TTC549 (cell line): ENCODE data around the gene BCKDK.

Experiments
- FAIRE-seq: peaks from 2 replicates; lab custom pipeline; 2012; peaks lifted over from hg19 to GRCh38; lab: Jason Lieb, UNC

BCKDK gene

GRCh38 chr16:31080035-31080629 is 28.1 kb upstream of the BCKDK start:
- FAIRE-seq: no peak

DNA sequence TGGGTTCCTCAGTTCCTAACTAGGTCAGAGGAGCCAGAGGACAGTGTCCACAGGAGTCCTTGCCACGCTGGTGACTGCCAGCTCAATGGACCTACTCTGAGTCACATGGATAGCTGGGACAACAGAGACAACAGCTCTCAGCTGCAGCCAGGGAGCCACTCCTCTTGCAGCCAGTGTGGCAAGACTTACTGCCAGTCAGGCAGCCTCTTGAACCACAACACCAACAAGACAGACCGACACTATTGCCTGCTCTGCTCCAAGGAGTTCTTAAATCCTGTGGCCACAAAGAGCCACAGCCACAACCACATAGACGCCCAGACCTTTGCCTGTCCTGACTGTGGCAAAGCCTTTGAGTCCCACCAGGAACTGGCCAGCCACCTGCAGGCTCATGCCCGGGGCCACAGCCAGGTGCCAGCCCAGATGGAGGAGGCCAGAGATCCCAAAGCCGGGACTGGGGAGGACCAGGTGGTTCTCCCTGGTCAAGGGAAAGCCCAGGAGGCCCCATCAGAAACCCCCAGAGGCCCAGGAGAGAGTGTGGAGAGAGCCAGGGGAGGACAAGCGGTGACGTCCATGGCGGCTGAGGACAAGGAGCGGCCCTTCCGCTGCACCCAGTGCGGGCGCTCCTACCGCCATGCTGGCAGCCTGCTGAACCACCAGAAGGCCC is 27.3 kb upstream of the BCKDK start:
- no peak for FAIRE-seq

DNA sequence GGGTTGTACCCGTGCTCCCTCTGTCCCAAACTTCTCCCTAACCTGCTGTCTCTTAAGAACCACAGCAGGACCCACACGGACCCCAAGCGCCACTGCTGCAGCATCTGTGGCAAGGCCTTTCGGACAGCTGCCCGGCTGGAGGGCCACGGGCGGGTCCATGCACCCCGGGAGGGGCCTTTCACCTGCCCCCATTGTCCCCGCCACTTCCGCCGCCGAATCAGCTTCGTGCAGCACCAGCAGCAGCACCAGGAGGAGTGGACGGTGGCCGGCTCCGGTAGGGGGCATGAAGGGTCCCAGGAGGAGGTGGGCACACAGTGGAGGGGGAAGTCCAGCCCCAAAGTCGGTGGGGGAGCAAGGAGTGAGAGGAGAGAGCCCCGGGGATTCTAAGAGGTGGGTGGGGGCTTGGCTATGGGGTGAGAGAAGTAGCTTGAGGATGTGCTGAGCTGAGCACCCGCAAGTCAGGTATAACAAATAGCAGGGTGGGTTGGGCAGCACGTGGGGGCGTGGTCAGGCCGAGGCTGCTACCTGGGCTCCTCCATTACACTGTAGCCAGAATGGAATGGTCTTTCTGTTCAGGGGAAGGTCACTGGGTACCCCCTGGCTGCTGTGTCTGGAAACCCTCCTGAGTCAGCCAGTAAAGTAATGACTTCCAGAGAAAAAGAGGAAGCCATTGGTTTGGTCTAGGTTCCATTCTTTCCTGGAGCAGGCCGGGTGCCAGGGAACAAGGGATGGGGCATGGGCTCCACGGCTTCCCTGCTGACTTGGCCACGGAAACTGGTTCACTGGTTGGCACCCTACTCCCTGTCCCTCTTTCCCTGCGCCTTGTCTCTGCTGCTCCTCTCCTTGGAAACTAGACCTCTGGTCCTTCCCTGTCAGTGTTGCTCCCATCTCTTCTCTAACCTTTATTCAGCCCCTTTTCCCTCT is 26.5 kb upstream of the BCKDK start:
- no peak for FAIRE-seq

- FAIRE-seq: no peak
Observed at GRCh38 chr16:31082368-31083045, 25.7 kb upstream of the BCKDK start.

DNA sequence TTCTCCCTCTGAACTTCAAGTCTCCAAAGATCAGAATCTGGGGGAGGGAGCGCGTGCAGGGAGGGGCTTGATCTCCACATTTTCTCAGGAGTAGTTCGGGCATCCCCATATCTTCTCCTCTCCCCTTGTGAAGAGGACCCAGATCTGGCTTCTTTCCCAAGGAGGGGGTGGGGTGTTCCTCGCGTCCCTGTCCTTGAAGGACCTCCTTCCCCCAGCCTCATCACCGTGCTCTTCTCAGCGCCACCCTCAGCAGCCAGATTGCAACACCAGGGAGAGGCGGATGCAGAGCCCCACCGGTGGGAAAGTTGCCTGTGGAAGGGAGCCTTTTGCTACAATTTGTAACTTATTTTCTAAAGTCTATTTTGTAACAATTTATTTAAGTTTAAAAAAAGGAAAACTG is 25.1 kb upstream of the BCKDK start:
- no peak for FAIRE-seq

- no peak for FAIRE-seq
Observed at GRCh38 chr16:31083556-31083955, 24.6 kb upstream of the BCKDK start.

- no peak for FAIRE-seq
Observed at GRCh38 chr16:31083981-31084380, 24.2 kb upstream of the BCKDK start.

- no peak for FAIRE-seq
Observed at GRCh38 chr16:31084584-31085302, 23.4 kb upstream of the BCKDK start.

- no peak for FAIRE-seq
Observed at GRCh38 chr16:31085411-31085810, 22.8 kb upstream of the BCKDK start.

DNA sequence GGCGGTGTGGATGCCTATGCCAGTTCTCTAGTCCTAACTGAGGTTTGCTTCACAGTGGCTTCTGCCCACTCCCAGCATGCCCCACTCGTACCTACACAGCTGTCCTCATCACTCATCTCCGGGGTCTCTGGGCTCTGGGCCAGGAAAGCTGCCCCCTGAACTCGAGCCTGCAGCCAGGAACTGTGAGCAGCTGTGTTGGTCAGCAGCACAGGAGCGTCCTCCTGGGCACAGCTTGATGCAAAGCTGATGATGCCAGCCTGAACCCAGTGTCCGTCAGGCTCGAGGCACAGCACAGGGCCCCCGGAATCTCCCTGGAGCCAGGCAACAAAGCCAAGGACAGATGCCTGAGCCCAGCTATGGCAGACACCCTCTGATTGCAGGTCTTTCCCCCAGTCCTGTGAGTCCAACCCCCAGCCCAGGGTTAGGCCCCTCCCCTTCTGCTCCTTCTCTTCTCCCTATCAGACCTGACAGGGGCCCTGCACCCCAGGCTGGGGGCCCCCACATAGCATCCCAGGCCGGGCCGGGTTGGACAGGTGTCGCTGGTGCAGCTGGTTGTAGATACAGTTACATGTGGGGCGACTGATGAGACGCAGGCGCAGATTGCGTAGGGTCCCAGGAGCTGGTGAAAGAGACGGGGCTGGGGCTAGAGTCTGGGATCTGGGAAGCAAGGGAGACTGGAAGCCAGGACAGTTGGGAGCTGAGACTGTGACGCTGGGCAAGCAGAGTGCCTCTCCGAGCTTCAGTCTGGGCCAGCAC is 22.1 kb upstream of the BCKDK start:
- no peak for FAIRE-seq

DNA sequence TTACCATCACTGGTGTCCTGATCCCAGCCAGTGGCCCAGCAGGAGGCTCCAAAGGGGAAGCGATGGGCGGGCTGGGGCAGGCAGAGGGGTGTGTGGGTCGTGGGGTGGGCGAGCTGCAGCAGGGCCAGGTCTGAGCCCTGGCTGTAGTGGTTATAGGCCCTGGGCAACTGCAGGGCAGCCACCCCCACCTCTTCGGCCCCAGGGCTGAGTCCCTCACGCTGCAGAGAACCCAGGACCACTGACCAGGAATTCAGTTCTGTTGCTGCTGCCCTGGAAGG is 21.6 kb upstream of the BCKDK start:
- FAIRE-seq: no peak

DNA sequence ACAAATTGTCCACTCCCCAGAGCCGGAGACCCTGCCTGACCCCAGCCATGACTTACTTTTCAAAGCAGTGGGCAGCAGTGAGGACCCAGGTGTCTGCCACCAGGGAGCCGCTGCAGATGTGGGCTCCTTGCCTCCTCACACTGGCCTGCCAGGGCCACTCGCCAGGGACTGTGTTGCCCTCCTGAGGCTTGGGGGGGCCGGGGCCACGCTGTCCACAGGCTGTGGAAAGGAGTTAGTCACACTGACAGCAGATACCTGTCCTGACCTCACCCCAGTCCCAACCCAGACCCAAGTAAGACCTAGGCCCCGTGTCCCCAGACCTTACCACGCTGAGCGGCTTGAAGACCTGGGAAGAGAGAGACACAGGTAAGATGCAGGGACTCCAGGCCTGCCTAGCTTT is 20.7 kb upstream of the BCKDK start:
- FAIRE-seq: no peak

GRCh38 chr16:31087971-31088370 is 20.2 kb upstream of the BCKDK start:
- no peak for FAIRE-seq

DNA sequence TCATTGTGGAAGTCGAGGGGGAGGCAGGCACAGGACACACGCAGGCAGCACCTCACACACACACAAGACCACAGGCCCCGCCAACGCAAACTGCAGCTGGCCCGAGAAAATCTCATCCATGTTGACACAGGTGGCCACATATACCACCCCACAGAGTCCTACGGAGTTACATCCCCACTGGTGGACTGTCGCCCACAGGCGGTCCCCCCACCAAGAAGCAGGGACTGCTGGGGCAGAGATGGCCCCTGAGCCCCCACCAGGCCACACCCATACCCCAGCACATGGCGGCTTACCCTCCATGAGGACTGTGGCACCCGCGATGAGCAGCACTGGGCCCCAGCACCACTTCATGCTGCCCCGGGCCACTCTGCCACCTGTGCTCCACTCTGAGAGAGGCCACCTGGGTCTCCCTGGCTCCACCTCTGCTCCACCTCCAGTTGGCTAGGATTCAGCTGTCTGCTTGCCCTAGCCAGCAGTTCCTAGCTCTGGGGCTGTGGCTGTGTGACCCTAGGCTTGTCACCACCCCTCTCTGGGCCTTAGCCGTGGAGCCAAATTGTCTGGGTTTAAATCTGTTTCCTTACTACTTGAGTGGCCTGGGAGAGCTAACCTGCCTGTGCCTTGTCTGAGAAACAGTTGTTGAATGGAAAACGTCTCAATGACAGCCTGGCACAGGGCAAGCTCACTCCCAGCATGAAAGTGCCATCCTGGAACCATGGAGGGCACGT is 19.6 kb upstream of the BCKDK start, which contains the start of gene PRSS53:
Gene PRSS53 (minus strand): TSS at position 485 of the 725 bp plus-strand sequence. CDS start 134 bp downstream, at position 351.
- FAIRE-seq: no peak

DNA sequence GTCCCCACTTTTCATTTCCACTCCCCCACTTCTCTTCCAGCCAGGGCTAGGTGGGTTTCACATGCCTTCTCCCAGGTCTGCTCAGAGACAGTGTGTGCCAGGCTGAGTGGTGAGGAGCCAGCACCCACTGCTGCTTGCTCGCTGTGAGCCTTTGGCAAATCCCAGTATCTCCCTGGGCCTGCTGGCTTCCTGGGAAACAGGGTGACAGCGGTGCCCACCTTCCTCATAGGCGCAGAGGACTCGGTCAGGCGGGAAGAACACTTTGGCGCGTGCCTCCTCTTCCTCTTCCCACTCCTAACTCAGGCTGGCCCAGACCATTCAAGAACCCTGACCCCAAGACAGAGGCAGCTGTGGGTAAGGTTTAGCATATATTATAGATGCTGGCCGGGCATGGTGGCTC is 19.0 kb upstream of the BCKDK start:
- FAIRE-seq: no peak

- no peak for FAIRE-seq
Observed at GRCh38 chr16:31090540-31090939, 17.6 kb upstream of the BCKDK start.

DNA sequence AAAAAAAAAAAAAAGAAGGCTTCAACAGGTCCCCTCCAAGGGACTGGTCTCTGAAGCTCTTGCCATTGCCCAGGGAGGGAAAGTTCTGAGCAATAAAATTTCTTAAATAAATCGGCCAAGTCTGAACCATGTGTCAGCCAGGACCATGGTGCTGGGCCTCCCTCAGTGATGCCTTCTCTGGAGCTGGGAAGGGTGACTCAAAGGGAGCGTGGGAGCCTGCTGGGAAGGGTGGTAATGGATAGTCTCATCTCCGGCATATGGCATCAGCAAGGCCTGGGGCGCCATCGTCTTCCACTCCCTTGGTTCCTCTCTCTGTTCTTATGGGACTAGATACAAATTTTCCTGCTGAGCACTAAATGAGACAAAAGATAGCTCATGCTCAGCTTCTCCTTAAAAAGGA is 15.9 kb upstream of the BCKDK start:
- FAIRE-seq: no peak

DNA sequence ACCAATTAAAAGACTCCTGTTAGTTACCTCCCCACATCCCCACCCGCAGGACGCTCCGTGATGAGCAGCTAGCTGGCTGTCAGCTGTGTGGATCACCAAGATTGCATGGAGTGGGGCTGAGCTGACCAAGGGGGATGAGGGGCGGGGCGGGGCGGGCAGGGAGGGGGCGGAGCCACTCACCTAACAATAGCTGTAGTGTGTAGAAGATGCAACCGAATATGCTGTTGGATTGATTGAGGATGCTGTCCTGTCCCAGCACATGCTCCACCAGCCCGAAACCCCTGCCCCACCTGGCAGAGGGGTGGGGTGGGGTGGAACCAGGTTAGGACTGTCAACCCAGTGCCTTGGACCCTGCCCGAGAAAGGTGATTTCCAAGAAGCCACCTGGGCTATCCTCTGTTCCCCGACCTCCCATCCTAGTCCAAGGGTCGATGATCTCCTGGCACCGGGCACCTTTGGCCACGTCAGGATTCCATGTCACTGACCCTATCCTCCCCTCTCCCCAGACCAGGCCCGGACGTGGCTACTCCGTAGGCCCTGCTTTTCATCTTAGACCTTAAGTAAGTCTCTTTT is 15.0 kb upstream of the BCKDK start:
- FAIRE-seq: no peak

DNA sequence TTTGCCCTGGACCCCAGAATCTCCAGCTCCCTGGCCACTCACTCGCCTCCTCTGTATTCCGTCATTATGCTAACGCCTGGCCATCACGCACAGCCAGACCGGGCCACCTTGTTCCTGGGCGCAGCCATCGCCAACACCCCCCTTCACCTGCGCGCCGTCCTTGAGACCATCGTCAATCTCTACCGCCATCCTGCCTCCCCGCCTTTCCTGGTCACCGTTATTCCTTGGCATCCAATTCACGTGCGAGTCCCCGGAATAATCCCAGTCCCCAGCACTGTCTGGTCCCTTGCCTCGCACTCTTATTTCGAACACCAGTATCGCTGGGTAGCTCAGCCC is 14.1 kb upstream of the BCKDK start:
- FAIRE-seq: no peak

GRCh38 chr16:31094424-31095120 is 13.6 kb upstream of the BCKDK start, which contains the start of gene VKORC1:
VKORC1 (minus strand) TSS chr16:31094797; CDS start chr16:31094729, 68 bp downstream.
- peak; percentile 79 for FAIRE-seq
